ENCODE data around the gene RNF6. TPM values are rescaled to one million over a fixed set of nuclear protein-coding genes. Genes with fewer than 3 reads are reported as not detected.

RNF6 gene
- polyA plus RNA-seq, 3 donors = 8.9 to 20.3 (median 15.0) TPM

DNA sequence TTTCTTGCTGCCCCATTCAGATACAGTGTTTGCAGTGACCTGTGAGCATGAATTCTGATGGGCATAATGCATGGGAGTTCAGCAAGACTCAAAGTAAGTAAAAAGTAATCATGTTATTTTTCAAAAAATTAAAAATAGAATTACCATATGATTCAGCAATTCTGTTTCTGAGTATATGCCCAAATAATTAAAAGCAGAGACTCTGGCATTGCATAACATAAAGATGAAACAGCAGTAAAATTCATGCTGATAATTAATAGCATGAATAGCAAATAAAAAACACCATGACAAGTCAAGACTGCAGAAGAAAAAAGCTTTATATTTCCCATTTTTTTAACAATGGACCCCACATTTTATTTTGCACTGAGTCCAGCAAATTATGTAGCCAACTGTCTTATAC, 21.3 kb downstream of the RNF6 start:
- Histone ChIP-seq H3K27me3 (ENCODE audit: control insufficient read depth in 2 of 2, insufficient read depth in 2 of 2, low read length in 2 of 2) (no peaks in the 10 kb centered on the region), H3K4me3 (replicated peaks in 1 of 3; ENCODE audit: low read depth in 2 of 3, low read length in 3 of 3) (no peak overlapping the region), H3K79me2 (ENCODE audit: insufficient read depth, low read length) (no peaks in the 10 kb centered on the region), H3K9me3 (replicated peaks in 1 of 2; ENCODE audit: control insufficient read depth in 1 of 2, insufficient read depth in 1 of 2, low read length in 2 of 2) (peaks cover 5 to 6% of the 10 kb centered on the region in 2 donors), H4K20me1 (ENCODE audit: insufficient read depth, low read length) (no peaks in the 10 kb centered on the region), H3K27ac (ENCODE audit: low read depth in 1 of 2, low read length in 2 of 2) (no peak overlapping the region), H3K4me1 (ENCODE audit: control insufficient read depth in 1 of 2, insufficient read depth in 2 of 2, low read length in 2 of 2) (no peaks in the 10 kb centered on the region), H3K4me2 (replicated peaks; ENCODE audit: extremely low read depth, low read length, poor library complexity, severe bottlenecking) (no peak overlapping the region), H2AFZ (ENCODE audit: insufficient read depth, low read depth, low read length, poor library complexity, severe bottlenecking) (no peak overlapping the region), H3K36me3 (replicated peaks in 1 of 2; ENCODE audit: control insufficient read depth in 1 of 2, insufficient read depth in 2 of 2, low read length in 2 of 2) (peaks cover 6 to 32% of the 10 kb centered on the region in 2 donors), H3K9ac (ENCODE audit: insufficient read depth, low read length, poor library complexity, severe bottlenecking) (no peak overlapping the region)
- Mint-ChIP-seq H3K27me3 (ENCODE audit: low read depth in 3 of 3) (peaks cover 0 to 2% (median 0%) of the 10 kb centered on the region in 3 donors), H3K9me3 (peaks cover 9 to 15% (median 11%) of the 10 kb centered on the region in 7 donors), H3K4me3 (no peak overlapping the region), H3K36me3 (peaks cover 23 to 38% of the 10 kb centered on the region in 2 donors), H3K4me1 (no peaks in the 10 kb centered on the region), H3K27ac (no peak overlapping the region)
- intact Hi-C loops (cut with micrococcal nuclease) = no loop called here
- TF ChIP-seq, protein P1, sequence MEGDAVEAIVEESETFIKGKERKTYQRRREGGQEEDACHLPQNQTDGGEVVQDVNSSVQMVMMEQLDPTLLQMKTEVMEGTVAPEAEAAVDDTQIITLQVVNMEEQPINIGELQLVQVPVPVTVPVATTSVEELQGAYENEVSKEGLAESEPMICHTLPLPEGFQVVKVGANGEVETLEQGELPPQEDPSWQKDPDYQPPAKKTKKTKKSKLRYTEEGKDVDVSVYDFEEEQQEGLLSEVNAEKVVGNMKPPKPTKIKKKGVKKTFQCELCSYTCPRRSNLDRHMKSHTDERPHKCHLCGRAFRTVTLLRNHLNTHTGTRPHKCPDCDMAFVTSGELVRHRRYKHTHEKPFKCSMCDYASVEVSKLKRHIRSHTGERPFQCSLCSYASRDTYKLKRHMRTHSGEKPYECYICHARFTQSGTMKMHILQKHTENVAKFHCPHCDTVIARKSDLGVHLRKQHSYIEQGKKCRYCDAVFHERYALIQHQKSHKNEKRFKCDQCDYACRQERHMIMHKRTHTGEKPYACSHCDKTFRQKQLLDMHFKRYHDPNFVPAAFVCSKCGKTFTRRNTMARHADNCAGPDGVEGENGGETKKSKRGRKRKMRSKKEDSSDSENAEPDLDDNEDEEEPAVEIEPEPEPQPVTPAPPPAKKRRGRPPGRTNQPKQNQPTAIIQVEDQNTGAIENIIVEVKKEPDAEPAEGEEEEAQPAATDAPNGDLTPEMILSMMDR (IDR thresholded peaks at IDR 0.05) = no peak
- no peak for DNase-seq

DNA sequence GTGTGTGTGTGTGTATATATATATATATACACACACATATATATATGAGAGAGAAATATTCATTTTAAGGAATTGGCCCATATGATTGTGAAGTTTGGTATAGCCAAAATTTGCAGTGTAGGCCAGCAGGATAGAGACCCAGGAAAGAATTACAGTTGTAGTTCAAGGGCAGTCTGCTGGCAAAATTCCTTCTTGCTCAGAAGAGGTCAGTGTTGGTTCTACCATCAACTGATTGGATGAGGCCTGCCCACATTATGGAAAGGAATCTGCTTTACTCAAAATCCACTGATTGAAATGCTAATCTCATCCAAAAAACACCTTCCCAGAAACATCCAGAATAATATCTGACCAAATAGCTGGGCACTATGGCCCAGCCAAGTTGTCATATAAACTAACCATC, 24.0 kb downstream of the RNF6 start:
- TF ChIP-seq, protein P1 (IDR thresholded peaks at IDR 0.05) = no peak
- H3K79me2 ChIP-seq (ENCODE audit: insufficient read depth, low read length) = no peaks in the 10 kb centered on the region
- Mint-ChIP-seq H3K4me3 (no peak overlapping the region), H3K36me3 (peaks cover 20 to 33% of the 10 kb centered on the region in 2 donors), H3K9me3 (peaks cover 20 to 27% (median 24%) of the 10 kb centered on the region in 7 donors), H3K27ac (no peak overlapping the region), H3K27me3 (ENCODE audit: low read depth in 3 of 3) (peaks cover 0 to 2% (median 0%) of the 10 kb centered on the region in 3 donors), H3K4me1 (no peaks in the 10 kb centered on the region)
- no peak overlapping the region for H3K4me3 ChIP-seq (replicated peaks in 1 of 3; ENCODE audit: low read depth in 2 of 3, low read length in 3 of 3)
- H3K27ac ChIP-seq (ENCODE audit: low read depth in 1 of 2, low read length in 2 of 2) = no peak overlapping the region
- no peak overlapping the region for H2AFZ ChIP-seq (ENCODE audit: insufficient read depth, low read depth, low read length, poor library complexity, severe bottlenecking)
- H4K20me1 ChIP-seq (ENCODE audit: insufficient read depth, low read length) = no peaks in the 10 kb centered on the region
- no peak overlapping the region for H3K9ac ChIP-seq (ENCODE audit: insufficient read depth, low read length, poor library complexity, severe bottlenecking)
- H3K4me1 ChIP-seq (ENCODE audit: control insufficient read depth in 1 of 2, insufficient read depth in 2 of 2, low read length in 2 of 2) = no peaks in the 10 kb centered on the region
- H3K27me3 ChIP-seq (ENCODE audit: control insufficient read depth in 2 of 2, insufficient read depth in 2 of 2, low read length in 2 of 2) = no peaks in the 10 kb centered on the region
- peaks cover 9 to 16% of the 10 kb centered on the region in 2 donors for H3K9me3 ChIP-seq (replicated peaks in 1 of 2; ENCODE audit: control insufficient read depth in 1 of 2, insufficient read depth in 1 of 2, low read length in 2 of 2)
- no peak overlapping the region for H3K4me2 ChIP-seq (replicated peaks; ENCODE audit: extremely low read depth, low read length, poor library complexity, severe bottlenecking)
- H3K36me3 ChIP-seq (replicated peaks in 1 of 2; ENCODE audit: control insufficient read depth in 1 of 2, insufficient read depth in 2 of 2, low read length in 2 of 2) = peaks cover 3 to 25% of the 10 kb centered on the region in 2 donors
- DNase-seq = no peak
- intact Hi-C loops (cut with micrococcal nuclease) = no loop called here
